Esophagus muscularis mucosa (tissue), 3 donors: Measurements from ENCODE around the gene SPATA9.

Experiments
- CTCF ChIP-seq, 3 experiments: fragments of 200-600 bp in 2 of 3; fragments of 450-650 bp in 1 of 3; sonication (generic) in 2 of 3; IDR thresholded peaks; one replicate each; pipeline ENCODE4 v1.5.1; 2017 to 2019; ENCODE audit warnings: antibody characterized with exemption in 3 of 3, mild to moderate bottlenecking in 2 of 3, moderate library complexity in 1 of 3
- POLR2A ChIP-seq: fragments of 450-650 bp; IDR thresholded peaks from one replicate; pipeline ENCODE4 v1.6.1; 2017; ENCODE audit warnings: antibody characterized with exemption, moderate library complexity, mild to moderate bottlenecking, low read depth

GRCh38 chr5:95725937-95726810 is 43.4 kb upstream of the SPATA9 start:
- TF ChIP-seq POLR2A (no peak), CTCF (IDR thresholded peaks at IDR 0.05) (no peak)
